GM12873 (cell line): ENCODE measurements around the gene CAV2.

Experiments used
- TF ChIP-seq, protein P1 (sequence below): IDR thresholded peaks from 2 replicates; pipeline ENCODE4 v1.5.1; 2012; ENCODE audit warnings: low read depth, mild to moderate bottlenecking, moderate library complexity, low read length, control low read depth; ENCODE audit not compliant: insufficient read depth; ENCODE audit errors: missing control alignments

CAV2 gene

DNA sequence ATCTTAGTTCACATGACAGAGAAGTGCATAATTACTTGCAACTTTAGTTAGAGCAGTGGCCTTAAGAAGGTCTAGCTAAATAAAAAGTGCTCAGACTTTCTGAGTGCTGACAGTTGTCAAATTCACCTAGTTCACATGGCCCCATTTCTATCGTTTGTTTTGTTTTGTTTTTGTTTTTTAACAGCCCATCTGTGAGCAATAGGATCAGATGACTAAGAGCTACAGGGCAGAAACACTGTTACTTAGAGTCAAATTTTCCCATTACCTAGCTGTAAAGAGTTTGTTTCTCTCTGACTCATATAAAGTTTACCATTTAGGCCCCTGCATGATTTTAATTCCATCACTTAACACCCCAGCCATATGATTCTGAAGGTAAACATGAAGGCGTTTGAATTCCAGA, 44.1 kb downstream of the CAV2 start:
- TF ChIP-seq, protein P1, sequence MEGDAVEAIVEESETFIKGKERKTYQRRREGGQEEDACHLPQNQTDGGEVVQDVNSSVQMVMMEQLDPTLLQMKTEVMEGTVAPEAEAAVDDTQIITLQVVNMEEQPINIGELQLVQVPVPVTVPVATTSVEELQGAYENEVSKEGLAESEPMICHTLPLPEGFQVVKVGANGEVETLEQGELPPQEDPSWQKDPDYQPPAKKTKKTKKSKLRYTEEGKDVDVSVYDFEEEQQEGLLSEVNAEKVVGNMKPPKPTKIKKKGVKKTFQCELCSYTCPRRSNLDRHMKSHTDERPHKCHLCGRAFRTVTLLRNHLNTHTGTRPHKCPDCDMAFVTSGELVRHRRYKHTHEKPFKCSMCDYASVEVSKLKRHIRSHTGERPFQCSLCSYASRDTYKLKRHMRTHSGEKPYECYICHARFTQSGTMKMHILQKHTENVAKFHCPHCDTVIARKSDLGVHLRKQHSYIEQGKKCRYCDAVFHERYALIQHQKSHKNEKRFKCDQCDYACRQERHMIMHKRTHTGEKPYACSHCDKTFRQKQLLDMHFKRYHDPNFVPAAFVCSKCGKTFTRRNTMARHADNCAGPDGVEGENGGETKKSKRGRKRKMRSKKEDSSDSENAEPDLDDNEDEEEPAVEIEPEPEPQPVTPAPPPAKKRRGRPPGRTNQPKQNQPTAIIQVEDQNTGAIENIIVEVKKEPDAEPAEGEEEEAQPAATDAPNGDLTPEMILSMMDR: no peak

DNA sequence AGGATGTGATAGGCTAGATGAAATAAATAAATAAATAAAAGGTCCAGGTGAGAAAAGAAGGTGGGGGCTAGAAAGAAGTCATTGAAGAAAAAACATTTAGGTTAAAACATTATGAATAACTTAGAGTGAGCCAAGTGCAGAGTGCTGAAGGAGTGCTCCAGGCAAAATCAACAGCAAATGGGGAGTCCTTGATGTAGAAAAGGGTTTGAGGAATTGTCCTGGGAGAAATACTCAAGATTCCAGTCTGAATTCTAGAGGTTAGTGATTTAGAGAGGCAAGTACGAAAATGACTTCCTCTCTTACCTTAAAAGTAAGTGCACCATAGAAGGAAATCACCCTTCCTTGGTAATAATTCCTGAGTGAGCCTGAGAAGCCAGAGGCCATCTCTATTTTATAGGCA, 44.9 kb downstream of the CAV2 start:
- TF ChIP-seq, protein P1: no peak

DNA sequence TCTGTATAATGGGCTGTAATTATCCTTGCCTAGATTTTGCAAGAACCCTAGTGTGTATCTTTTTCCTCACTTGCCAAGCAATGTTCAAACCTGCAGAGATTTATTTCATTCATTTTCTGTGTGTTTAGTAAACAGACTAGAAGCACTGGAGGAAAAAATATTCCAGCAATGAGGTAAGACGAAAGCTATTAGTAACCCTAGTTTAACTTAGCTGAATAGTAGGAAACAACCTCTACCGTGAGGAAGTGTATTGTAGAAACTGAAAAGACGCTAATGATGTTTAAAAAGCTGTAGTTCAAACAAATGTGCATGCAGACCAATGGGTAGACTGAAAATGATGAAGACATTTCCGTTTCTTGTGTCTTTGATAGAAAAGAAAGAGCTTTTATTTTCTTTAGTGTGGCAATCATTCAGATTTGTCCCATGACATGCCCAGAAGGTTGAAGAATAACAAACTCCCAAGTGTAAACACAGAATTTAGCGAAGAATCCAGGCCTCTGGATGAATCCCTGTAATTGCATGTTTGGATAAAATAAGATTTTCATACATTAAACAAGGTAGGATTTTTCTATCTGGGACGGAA, 46.0 kb downstream of the CAV2 start:
- TF ChIP-seq, protein P1: no peak

DNA sequence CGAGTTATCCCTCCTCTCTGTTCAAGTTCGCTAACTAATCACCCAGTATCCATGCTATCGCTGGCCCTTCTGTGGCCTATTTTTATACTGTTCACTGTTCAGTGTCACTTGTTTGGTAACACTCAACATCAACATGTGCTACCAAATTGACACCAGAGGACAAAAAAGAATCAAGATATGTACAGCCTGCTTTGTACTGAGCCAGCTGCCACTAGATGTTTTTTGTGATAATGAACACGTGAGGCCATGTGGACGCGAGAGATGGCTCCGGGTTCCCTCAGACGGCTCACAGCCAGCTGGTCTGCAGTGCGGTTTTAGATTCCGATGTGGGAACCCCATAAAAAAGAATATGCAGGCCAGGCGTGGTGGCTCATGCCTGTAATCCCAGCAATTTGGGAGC, 46.5 kb downstream of the CAV2 start:
- TF ChIP-seq, protein P1: no peak

DNA sequence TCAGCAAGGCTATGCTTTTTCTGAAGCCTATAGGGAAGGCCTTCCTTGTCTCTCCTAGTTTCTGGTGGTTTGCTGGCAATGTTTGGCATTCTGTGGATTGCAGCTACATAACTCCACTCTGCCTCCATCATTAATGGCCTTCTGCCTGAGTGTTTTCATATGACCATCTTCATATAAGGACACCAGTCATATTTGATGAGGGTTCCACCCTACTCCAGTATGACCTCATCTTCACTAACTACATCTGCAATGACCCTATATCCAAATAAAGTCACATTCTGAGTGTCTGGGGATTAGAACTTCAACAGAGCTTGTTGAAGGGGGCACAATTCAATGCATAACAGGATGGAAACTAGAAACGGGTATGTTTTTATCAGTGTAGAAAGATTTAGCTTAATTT, 47.4 kb downstream of the CAV2 start:
- TF ChIP-seq, protein P1: no peak

DNA sequence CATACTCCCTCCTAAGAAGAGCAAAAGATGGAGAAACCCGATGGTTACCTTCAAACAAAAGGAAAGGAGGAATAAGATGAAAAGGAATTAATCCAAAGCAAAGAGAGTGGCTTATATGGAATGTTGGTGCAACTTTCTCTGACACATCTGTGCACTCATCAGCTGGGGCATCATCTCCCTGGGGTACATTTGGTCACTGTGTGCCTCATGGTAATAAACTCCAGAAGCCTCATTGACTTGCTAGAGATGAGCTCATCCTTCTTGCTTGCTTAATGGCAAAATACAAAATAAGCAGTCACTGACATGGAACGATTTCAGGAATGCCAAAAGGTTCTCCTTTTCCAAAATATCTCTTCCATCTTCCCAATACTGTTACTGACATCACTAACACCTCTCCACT, 47.8 kb downstream of the CAV2 start:
- TF ChIP-seq, protein P1: no peak

DNA sequence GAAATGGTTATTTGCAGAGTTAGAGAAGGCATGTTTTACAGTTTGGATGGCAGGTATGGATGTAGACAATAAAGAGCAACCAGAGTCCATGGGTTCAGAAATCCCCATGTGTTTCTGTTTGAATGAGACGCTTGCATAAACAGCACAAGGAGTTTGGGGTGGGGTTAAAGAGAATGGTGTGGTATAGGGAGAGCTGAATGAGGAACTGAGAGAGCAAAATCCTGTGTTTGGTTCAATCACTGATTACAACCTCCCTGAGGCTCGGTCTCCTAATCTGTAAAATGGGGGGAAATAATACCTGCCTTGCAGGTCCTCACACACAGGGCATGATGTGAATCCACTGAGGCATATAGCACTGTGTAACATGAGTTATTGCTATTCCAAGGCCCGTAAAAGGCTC, 49.0 kb downstream of the CAV2 start:
- TF ChIP-seq, protein P1: no peak

DNA sequence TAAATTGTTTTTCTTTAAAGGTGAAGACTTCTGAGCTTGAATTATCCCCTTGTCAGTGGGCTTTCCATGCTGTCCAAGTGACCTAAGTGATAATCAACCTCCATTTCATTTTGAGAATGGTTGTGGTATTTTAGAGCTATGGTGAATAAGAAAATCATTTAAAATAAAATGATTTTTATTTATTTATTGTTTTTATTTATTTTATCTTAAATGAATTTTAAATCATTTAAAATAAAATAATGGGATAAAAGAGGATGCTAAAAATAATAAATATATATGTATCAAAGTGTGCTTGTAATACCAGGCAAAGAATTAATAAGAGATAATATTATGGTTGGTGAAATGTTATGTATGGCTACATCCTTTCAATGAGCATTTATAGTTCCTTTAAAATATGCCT, 49.8 kb downstream of the CAV2 start:
- TF ChIP-seq, protein P1: no peak
